ENCODE data around the gene GGA1. TPM values are rescaled to one million over a fixed set of nuclear protein-coding genes. Genes with fewer than 3 reads are reported as not detected.
"Not testable (repeated sequence)": the region's sequence is repeated elsewhere in the genome, so short reads cannot be mapped to it uniquely, and the experiment has no call there.

The GGA1 gene
- total RNA-seq, 1 experiment from 2014 or later, result 52.7 TPM

DNA sequence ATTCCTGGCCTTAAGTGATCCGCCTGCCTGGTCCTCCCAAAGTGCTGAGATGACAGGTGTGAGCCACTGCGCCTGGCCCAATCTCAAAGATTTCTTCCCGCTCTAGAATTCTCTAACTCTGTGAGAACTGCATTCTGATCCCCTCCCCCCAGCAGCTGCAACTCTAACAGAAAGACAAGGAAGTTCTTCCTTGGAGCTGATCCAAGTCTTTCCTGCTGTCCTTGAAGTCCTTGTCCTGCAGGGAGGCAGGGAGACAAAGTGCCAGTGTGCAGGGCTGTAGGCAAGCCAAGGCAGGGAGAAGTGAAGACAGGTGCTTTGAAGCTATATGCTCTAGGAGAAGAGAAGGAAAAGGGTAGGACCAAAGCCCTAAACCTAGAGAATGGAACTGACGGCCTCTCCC lies 9.5 kb upstream of the GGA1 start:
- DNase-seq (ENCODE audit: unreplicated experiment), result no peak
- Mint-ChIP-seq H3K36me3 (ENCODE audit: insufficient read depth, unreplicated experiment) (no peaks in the 10 kb centered on the region), H3K4me3 (ENCODE audit: unreplicated experiment) (no peak overlapping the region), H3K27ac (ENCODE audit: low read depth, unreplicated experiment) (no peak overlapping the region), H3K9me3 (ENCODE audit: unreplicated experiment) (no peaks in the 10 kb centered on the region), H3K4me1 (ENCODE audit: insufficient read depth, unreplicated experiment) (peaks cover 8% of the 10 kb centered on the region), H3K27me3 (ENCODE audit: insufficient read depth, unreplicated experiment) (no peaks in the 10 kb centered on the region)
- BruUV-seq (replicated peaks), result no TSS peak
- intact Hi-C loops (cut with micrococcal nuclease), result loop anchor here (10.0 kb wide), 1 partner anchor 284 kb away; no protein-coding TSS in a partner anchor
- ChIA-PET CTCF (interaction anchor here (0.6 to 1.2 kb wide), 4 partner anchors 9 to 66 kb away, joined by 3 to 7 read pairs (median 7); no protein-coding TSS in a partner anchor), POLR2A (interaction anchor here (0.5 to 1.3 kb wide), 2 partner anchors 9 to 87 kb away, joined by 3 to 6 read pairs; partner anchors contain the start of gene NOL12)
- TF ChIP-seq, protein P1, sequence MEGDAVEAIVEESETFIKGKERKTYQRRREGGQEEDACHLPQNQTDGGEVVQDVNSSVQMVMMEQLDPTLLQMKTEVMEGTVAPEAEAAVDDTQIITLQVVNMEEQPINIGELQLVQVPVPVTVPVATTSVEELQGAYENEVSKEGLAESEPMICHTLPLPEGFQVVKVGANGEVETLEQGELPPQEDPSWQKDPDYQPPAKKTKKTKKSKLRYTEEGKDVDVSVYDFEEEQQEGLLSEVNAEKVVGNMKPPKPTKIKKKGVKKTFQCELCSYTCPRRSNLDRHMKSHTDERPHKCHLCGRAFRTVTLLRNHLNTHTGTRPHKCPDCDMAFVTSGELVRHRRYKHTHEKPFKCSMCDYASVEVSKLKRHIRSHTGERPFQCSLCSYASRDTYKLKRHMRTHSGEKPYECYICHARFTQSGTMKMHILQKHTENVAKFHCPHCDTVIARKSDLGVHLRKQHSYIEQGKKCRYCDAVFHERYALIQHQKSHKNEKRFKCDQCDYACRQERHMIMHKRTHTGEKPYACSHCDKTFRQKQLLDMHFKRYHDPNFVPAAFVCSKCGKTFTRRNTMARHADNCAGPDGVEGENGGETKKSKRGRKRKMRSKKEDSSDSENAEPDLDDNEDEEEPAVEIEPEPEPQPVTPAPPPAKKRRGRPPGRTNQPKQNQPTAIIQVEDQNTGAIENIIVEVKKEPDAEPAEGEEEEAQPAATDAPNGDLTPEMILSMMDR (IDR thresholded peaks at IDR 0.05; ENCODE audit: unreplicated experiment), result no peak

- Mint-ChIP-seq H3K36me3 (ENCODE audit: insufficient read depth, unreplicated experiment) (no peaks in the 10 kb centered on the region), H3K27ac (ENCODE audit: low read depth, unreplicated experiment) (peak overlapping the region; percentile 68)
- POLR2A ChIA-PET, result interaction anchor here (1.3 kb wide), 1 partner anchor 62 kb away, joined by 4 read pairs; no protein-coding TSS in a partner anchor
Measured at GRCh38 chr22:37601203-37601539, 7.5 kb upstream of the GGA1 start.

GRCh38 chr22:37601540-37602442 lies 6.8 kb upstream of the GGA1 start:
- ChIA-PET POLR2A (interaction anchor here (0.7 to 1.3 kb wide), 3 partner anchors 9 to 353 kb away, joined by 3 to 4 read pairs (median 4); no protein-coding TSS in a partner anchor), CTCF (interaction anchor here (0.6 to 1.4 kb wide), 8 partner anchors 9 to 1740 kb away, joined by 3 to 7 read pairs (median 3); partner anchors contain the start of gene GCAT)
- BruUV-seq (replicated peaks), result no TSS peak
- Mint-ChIP-seq H3K36me3 (ENCODE audit: insufficient read depth, unreplicated experiment) (no peaks in the 10 kb centered on the region), H3K4me1 (ENCODE audit: insufficient read depth, unreplicated experiment) (peaks cover 8% of the 10 kb centered on the region), H3K4me3 (ENCODE audit: unreplicated experiment) (peak overlapping the region; percentile 38), H3K27ac (ENCODE audit: low read depth, unreplicated experiment) (peak overlapping the region; percentile 68), H3K27me3 (ENCODE audit: insufficient read depth, unreplicated experiment) (no peaks in the 10 kb centered on the region), H3K9me3 (ENCODE audit: unreplicated experiment) (no peaks in the 10 kb centered on the region)
- intact Hi-C loops (cut with micrococcal nuclease), result no loop called here
- TF ChIP-seq, protein P1 (IDR thresholded peaks at IDR 0.05; ENCODE audit: unreplicated experiment), result no peak
- peak; percentile 95 for DNase-seq (ENCODE audit: unreplicated experiment)

More at GRCh38 chr22:37601203-37601539, 7.5 kb upstream of the GGA1 start:
- TF ChIP-seq, protein P1 (IDR thresholded peaks at IDR 0.05; ENCODE audit: unreplicated experiment), result no peak
- peak overlapping the region; percentile 38 for H3K4me3 Mint-ChIP-seq (ENCODE audit: unreplicated experiment)
- no TSS peak for BruUV-seq (replicated peaks)
- CTCF ChIA-PET, result interaction anchor here (0.6 kb wide), 2 partner anchors 216 to 1741 kb away, joined by 3 read pairs; no protein-coding TSS in a partner anchor
- DNase-seq (ENCODE audit: unreplicated experiment), result no peak
- peaks cover 8% of the 10 kb centered on the region for H3K4me1 Mint-ChIP-seq (ENCODE audit: insufficient read depth, unreplicated experiment)
- H3K27me3 Mint-ChIP-seq (ENCODE audit: insufficient read depth, unreplicated experiment), result no peaks in the 10 kb centered on the region
- no peaks in the 10 kb centered on the region for H3K9me3 Mint-ChIP-seq (ENCODE audit: unreplicated experiment)
- intact Hi-C loops (cut with micrococcal nuclease), result no loop called here

- not testable (repeated sequence) for BruUV-seq (replicated peaks)
Measured at GRCh38 chr22:37602546-37603277, 5.9 kb upstream of the GGA1 start.

More at GRCh38 chr22:37602546-37603277, 5.9 kb upstream of the GGA1 start:
- H3K36me3 Mint-ChIP-seq (ENCODE audit: insufficient read depth, unreplicated experiment); intact Hi-C loops (cut with micrococcal nuclease); H3K9me3 Mint-ChIP-seq (ENCODE audit: unreplicated experiment); H3K4me1 Mint-ChIP-seq (ENCODE audit: insufficient read depth, unreplicated experiment); H3K27ac Mint-ChIP-seq (ENCODE audit: low read depth, unreplicated experiment); H3K27me3 Mint-ChIP-seq (ENCODE audit: insufficient read depth, unreplicated experiment); H3K4me3 Mint-ChIP-seq (ENCODE audit: unreplicated experiment); DNase-seq (ENCODE audit: unreplicated experiment): not testable (repeated sequence)
- ChIA-PET CTCF (interaction anchor here (0.6 to 1.4 kb wide), 7 partner anchors 10 to 1005 kb away, joined by 3 to 7 read pairs (median 4); no protein-coding TSS in a partner anchor), POLR2A (interaction anchor here (1.2 to 1.5 kb wide), 2 partner anchors 10 kb away, joined by 4 read pairs; no protein-coding TSS in a partner anchor)

All from MCF 10A (cell line).